GM21619 (cell line): ENCODE data around the gene PQBP1.
"Not testable (repeated sequence)": the region's sequence is repeated elsewhere in the genome, so short reads cannot be mapped to it uniquely, and the experiment has no call there.

ENCODE experiments used
- ATAC-seq: cut with Tn5 transposase; IDR thresholded peaks from one replicate; pipeline ENCODE4 v1.9.1; 2021; ENCODE audit not compliant: unreplicated experiment

The PQBP1 gene

GRCh38 chrX:48897625-48898306 lies at the start of gene PQBP1, which contains the start of gene TIMM17B:
Gene PQBP1, plus strand, starts transcription at chrX:48897930. Its CDS starts 580 bp downstream, at chrX:48898510.
Gene TIMM17B, minus strand, starts transcription at chrX:48897768. Its CDS starts 19 bp downstream, at chrX:48897749.
- peak; percentile 88 for ATAC-seq

- no peak for ATAC-seq
These were observed 48.9 kb upstream of the PQBP1 start for GRCh38 chrX:48848847-48849246.

GRCh38 chrX:48852857-48853256 lies 44.9 kb upstream of the PQBP1 start:
- ATAC-seq, result no peak

GRCh38 chrX:48853494-48853893 lies 44.2 kb upstream of the PQBP1 start:
- not testable (repeated sequence) for ATAC-seq

- ATAC-seq, result not testable (repeated sequence)
These were observed 43.5 kb upstream of the PQBP1 start for GRCh38 chrX:48854121-48854804.

GRCh38 chrX:48854898-48855297 lies 42.8 kb upstream of the PQBP1 start:
- no peak for ATAC-seq

GRCh38 chrX:48864210-48864609 lies 33.5 kb upstream of the PQBP1 start:
- ATAC-seq, result no peak

- ATAC-seq, result not testable (repeated sequence)
These were observed 25.7 kb upstream of the PQBP1 start for GRCh38 chrX:48872017-48872416.

GRCh38 chrX:48876944-48877343 lies 20.8 kb upstream of the PQBP1 start:
- ATAC-seq, result not testable (repeated sequence)

GRCh38 chrX:48883729-48884128 lies 14.0 kb upstream of the PQBP1 start:
- ATAC-seq, result no peak

- not testable (repeated sequence) for ATAC-seq
These were observed 11.1 kb upstream of the PQBP1 start for GRCh38 chrX:48886586-48886985.

GRCh38 chrX:48890296-48890925 lies 7.3 kb upstream of the PQBP1 start:
- ATAC-seq, result no peak

GRCh38 chrX:48890934-48891401 lies 6.8 kb upstream of the PQBP1 start:
- peak; percentile 42 for ATAC-seq

GRCh38 chrX:48891402-48892288 lies 6.1 kb upstream of the PQBP1 start:
- peak; percentile 89 for ATAC-seq

GRCh38 chrX:48892896-48893295 lies 4.8 kb upstream of the PQBP1 start:
- no peak for ATAC-seq

- no peak for ATAC-seq
These were observed 4.0 kb upstream of the PQBP1 start for GRCh38 chrX:48893556-48894348.

GRCh38 chrX:48894891-48895290 lies 2.8 kb upstream of the PQBP1 start:
- ATAC-seq, result no peak

GRCh38 chrX:48896611-48897011 lies 1.1 kb upstream of the PQBP1 start:
- no peak for ATAC-seq

GRCh38 chrX:48897157-48897624 lies 539 bp upstream of the PQBP1 start:
- ATAC-seq, result no peak

- ATAC-seq, result no peak
These were observed 1.3 kb downstream of the PQBP1 start for GRCh38 chrX:48899078-48899410.
